HG02973 (cell line): ENCODE results near the gene MAP3K7.
A peak's percentile ranks its signal among the peaks of the same experiment; 100 is the strongest.
"Not testable (repeated sequence)": the region's sequence is repeated elsewhere in the genome, so short reads cannot be mapped to it uniquely, and the experiment has no call there.

ENCODE experiments used
- ATAC-seq: cut with Tn5 transposase; IDR thresholded peaks from one replicate; pipeline ENCODE4 v1.9.1; 2021; ENCODE audit warnings: moderate library complexity; ENCODE audit not compliant: unreplicated experiment

The MAP3K7 gene

GRCh38 chr6:90578894-90579549 is 7.8 kb downstream of the MAP3K7 start:
- no peak for ATAC-seq

- ATAC-seq: no peak
Observed at GRCh38 chr6:90575267-90575666, 11.6 kb downstream of the MAP3K7 start.

- ATAC-seq: no peak
Observed at GRCh38 chr6:90574610-90575009, 12.3 kb downstream of the MAP3K7 start.

- ATAC-seq: no peak
Observed at GRCh38 chr6:90573624-90574023, 13.2 kb downstream of the MAP3K7 start.

GRCh38 chr6:90572856-90573255 is 14.0 kb downstream of the MAP3K7 start:
- no peak for ATAC-seq

DNA sequence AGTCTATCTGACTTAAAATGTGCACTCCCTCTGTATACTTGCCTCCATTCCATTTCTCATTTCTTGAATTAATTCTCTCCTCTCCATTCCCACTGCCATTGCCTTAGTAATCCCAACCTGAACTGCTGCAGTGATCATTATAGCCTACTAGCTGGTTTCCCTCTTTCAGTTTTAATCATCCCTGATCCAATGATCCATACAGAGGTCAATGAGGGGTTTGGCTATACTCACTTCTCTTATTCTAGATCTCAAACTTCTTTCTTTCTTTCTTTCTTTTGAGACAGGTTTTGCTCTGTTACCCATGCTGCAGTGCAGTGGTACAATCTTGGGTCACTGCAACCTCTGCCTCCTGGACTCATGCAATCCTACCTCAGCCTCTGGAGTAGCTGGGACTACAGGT is 17.6 kb downstream of the MAP3K7 start:
- ATAC-seq: no peak

- ATAC-seq: not testable (repeated sequence)
Observed at GRCh38 chr6:90567682-90568081, 19.2 kb downstream of the MAP3K7 start.

DNA sequence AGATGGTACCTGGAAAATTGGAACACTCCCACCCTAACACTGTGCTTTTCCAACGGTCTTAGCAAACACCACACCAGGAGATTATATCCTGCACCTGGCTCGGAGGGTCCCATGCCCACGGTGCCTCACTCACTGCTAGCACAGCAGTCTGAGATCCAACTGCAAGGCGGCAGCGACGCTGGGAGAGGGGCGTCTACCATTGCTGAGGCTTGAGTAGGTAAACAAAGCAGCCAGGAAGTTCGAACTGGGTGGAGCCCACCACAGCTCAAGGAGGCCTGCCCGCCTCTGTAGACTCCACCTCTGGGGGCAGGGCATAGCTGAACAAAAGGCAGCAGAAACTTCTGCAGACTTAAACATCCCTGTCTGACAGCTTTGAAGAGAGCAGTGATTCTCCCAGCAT is 24.5 kb downstream of the MAP3K7 start:
- not testable (repeated sequence) for ATAC-seq

DNA sequence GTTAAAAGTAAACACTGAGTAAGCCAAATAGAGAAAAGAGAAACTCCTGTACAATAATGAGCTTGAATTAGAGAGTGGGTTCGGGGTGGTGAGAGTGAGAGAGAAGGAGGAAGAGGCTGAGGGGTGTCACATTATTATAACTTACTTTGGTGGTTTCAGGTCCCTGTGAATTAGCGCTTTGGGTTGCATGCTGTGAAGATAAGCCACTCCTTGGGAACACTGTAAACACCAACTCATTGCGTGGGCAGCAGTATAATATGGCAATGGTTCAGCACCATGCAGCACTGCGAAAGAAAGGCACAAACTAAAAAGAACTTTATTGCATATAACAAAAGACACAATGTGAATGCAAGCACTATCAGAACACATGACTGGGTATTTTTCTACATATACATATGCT is 26.9 kb downstream of the MAP3K7 start:
- no peak for ATAC-seq

DNA sequence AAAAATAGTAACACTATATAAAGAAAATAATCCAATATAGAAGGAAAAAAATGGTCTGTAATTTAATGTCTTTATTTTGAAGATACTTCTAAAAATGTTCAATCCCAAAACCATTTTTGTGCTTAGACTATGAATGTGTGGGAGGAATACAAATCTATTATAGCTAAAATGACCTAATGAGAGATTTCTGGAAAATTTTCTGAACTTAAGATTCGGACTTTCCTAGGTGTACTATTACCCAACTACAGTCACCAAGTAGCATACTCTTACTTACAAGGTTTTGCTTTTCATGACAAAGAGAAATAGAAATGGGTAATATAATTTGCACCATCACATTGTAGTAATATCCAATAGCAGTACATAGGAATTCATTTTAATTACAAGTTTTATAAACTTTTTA is 29.9 kb downstream of the MAP3K7 start:
- no peak for ATAC-seq

DNA sequence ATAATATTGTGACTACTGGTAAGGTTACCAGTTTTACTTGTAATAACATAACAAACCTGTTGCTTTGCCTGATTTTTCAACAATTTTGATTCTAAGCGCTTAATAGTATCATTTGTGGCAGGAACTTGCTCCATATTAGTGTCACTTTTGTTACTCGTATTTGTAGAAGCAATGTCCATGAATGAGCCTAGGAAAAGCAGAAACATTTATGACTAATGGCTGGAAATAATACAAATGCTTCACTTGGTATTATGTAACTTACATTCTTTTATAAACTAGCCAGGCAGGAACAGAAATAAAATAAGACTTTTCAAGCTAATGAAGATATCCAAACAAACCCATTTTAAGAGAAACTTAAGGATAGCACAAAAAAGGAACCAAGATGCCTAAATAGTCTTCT is 38.9 kb downstream of the MAP3K7 start:
- no peak for ATAC-seq

- ATAC-seq: no peak
Observed at GRCh38 chr6:90547079-90547478, 39.8 kb downstream of the MAP3K7 start.

DNA sequence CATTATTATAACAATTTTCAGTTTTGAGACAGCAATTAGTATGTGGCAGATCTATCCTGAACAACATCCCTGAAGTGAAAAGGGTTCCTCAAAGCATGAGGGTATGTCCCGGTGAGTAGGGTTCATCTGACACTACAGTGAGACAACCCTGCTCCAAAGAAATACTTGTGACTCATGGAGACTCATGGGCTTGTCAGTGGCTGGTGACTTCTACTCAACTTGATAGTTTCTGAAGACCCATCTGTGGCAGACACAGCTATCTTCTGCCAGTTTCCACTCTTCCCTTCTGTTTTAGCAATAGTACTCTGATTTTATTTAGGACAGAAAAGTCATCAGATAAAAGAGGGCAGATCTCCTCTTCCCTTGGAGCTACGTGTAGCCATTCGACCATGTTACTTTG is 41.4 kb downstream of the MAP3K7 start:
- no peak for ATAC-seq

- ATAC-seq: no peak
Observed at GRCh38 chr6:90544741-90545140, 42.1 kb downstream of the MAP3K7 start.

- ATAC-seq: no peak
Observed at GRCh38 chr6:90544081-90544480, 42.8 kb downstream of the MAP3K7 start.

DNA sequence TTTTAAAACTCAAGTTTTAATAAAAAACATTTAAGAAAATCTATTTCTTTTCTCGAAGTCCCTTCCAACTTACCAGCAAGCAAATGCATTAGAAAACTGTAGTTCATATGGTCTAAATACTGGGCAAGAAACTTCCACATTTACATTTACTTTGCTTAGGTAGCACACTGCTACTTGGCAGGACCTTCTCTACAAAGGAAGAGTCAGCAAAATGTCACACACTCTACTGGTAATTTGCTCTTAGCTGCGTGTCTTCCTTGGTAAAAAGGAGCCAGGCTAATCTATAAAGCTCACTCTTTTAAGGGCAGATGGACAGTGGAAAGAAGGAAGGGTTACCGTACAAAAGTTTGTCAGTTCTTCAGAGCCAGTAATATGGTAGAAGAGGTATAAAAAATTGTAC is 45.7 kb downstream of the MAP3K7 start:
- no peak for ATAC-seq

DNA sequence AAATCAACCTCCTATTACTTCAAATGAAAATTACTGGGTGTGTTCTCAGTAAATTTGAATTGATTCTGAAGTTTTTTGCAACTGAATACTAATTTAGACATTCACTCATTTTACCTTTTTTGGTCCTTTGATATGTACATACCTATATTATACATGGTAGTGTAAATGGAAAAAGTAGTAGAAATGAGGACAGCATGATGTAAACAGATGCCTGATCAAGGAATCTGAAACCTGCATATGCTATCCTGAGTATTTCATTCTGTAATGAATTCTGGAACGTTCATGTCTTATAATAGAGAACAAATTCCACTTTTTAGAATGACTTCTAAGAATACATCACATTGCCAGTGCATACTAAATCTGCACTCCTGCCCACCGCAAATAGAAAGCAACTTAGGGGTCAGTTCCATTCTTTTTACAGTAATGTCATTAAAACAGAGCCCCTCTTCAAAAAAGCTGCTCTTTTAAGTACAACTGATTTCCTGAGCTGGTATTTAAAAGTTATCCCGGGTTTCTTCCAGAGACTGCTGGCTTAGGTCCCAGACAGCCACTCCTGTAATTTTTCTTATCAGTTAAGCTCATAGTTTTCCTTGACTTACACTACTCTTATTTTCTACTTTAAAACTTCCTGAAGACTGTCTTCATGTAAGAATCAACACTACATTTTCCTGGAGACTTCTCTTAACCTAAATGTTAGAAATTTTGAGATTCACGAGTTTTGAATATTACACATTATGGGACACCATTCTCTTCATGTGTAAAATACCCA is 48.4 kb downstream of the MAP3K7 start:
- ATAC-seq: no peak

- peak; percentile 60 for ATAC-seq
Observed at GRCh38 chr6:90537723-90538258, 49.1 kb downstream of the MAP3K7 start.

- ATAC-seq: no peak
Observed at GRCh38 chr6:90537027-90537426, 49.8 kb downstream of the MAP3K7 start.

GRCh38 chr6:90536520-90536919 is 50.4 kb downstream of the MAP3K7 start:
- ATAC-seq: no peak

DNA sequence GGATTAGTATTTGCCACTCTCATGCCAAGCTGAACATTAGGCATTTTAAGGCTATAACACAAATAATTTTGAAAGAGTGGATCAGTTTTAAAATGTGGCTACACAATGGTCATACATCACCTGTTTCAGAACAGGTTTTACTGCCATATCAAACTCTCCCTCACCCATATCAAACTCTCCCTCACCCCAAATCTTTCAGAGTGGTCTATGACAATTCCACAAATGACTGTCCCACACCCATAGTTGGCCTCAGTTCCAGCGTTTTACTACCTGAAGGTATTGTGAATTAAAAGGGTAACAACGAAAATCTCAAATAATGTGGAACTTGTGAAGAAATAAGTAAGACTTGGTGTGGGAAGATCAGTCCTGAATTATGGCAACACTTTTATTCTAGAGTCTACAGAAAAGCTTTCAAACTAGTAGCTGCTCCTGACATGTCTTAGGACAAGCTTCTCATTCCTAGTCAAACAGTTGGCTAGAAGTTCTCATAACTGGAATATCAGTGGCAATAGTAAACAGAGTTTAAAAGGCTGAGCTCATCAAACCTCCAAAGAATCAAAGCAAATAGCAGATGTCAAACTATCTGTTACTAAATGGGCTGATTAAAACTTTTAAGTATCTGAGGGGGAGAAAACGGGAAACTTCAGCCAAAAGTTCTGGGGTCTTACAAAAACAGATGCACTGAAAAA is 52.4 kb downstream of the MAP3K7 start:
- no peak for ATAC-seq
